Spinal cord (tissue), 10 donors: Measurements from ENCODE around the gene CST4. TPM values are rescaled to one million over a fixed set of nuclear protein-coding genes. Genes with fewer than 3 reads are reported as not detected.

Experiments used
- DNase-seq, 6 donors: peaks; one replicate each; pipeline versions ENCODE4 v3.0.0 to v3.0.0-alpha.2; 2013 to 2015; ENCODE audit warnings: low spot score in 6 of 6, low read depth in 4 of 6
- H3K27ac ChIP-seq: one replicate; pipeline ENCODE4 v1.5.1; 2013; ENCODE audit warnings: low read depth, low read length, control low read depth
- H3K27me3 ChIP-seq: one replicate; pipeline ENCODE4 v1.6.1; 2013; ENCODE audit warnings: low read length; ENCODE audit not compliant: control insufficient read depth, insufficient read depth
- H3K36me3 ChIP-seq: one replicate; pipeline ENCODE4 v1.6.1; 2013; ENCODE audit warnings: low read length; ENCODE audit not compliant: control insufficient read depth, insufficient read depth
- H3K4me1 ChIP-seq: one replicate; pipeline ENCODE4 v1.6.1; 2013; ENCODE audit warnings: low read length; ENCODE audit not compliant: control insufficient read depth, insufficient read depth
- H3K4me3 ChIP-seq: one replicate; pipeline ENCODE4 v1.5.1; 2013; ENCODE audit warnings: low read depth, low read length, control low read depth
- H3K9me3 ChIP-seq: one replicate; pipeline ENCODE4 v1.6.1; 2013; ENCODE audit warnings: low read length; ENCODE audit not compliant: control insufficient read depth, insufficient read depth
- WGBS: methylation state at CpG from one replicate; pipeline ENCODE4 v1.1.5; 2013; ENCODE audit warnings: missing lambda C conversion rate; ENCODE audit not compliant: insufficient coverage; 5-methylcytosine and 5-hydroxymethylcytosine counted together
- polyA plus RNA-seq, 2 donors: library from polyadenylated mRNA; unstranded; fragments of 120-200 nt; gene quantifications; one replicate each; pipeline ENCODE4 v1.2.1, GENCODE V29; 2013; ENCODE audit not compliant: insufficient read length in 2 of 2
- total RNA-seq, 2 donors: library from RNA; depleted of rRNA in 1 of 2; stranded (reverse); fragments of 120-200 nt in 1 of 2; fragments of >200 nt in 1 of 2; gene quantifications; one replicate each; pipeline versions ENCODE4 v1.2.3 to v1.2.4, GENCODE V29; 2013 to 2014
- donor health status: healthy.

Gene CST4
- total and polyA plus RNA-seq, 4 donors = not detected

- no peak for DNase-seq
- Histone ChIP-seq H3K36me3 (no peaks in the 10 kb centered on the region), H3K4me3 (no peak overlapping the region), H3K9me3 (no peaks in the 10 kb centered on the region), H3K27ac (no peak overlapping the region), H3K27me3 (no peaks in the 10 kb centered on the region), H3K4me1 (peaks cover 41% of the 10 kb centered on the region)
- WGBS = 53% methylated on average over 3 of the region's 8 CpGs
These were observed 31.6 kb downstream of the CST4 start for GRCh38 chr20:23657202-23657601.

DNA sequence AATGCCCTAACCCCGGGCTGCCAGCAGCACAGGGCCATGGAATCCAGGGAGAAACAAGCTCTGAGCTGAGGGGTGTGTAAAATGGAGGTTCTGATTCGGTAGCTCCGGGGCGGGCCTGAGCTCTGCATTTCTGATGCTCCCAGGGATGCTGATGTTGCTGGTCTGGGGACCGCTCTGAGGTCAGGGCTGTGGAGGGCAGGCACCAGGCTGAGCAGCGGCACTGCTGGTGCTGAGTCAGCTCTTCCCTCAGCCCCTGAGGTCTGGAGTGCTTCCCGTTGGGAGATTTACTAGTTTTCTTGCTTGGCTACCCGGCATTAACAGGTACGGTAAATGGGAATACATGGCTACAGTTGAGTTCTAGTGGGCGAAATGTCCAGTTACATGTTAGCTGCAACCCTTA is 32.5 kb downstream of the CST4 start:
- H3K36me3 ChIP-seq = no peaks in the 10 kb centered on the region
- DNase-seq = no peak
- H3K27me3 ChIP-seq = no peaks in the 10 kb centered on the region
- peaks cover 41% of the 10 kb centered on the region for H3K4me1 ChIP-seq
- WGBS = 56% methylated on average over 8 of the region's 10 CpGs
- H3K27ac ChIP-seq = peak overlapping the region; percentile 74
- H3K4me3 ChIP-seq = no peak overlapping the region
- H3K9me3 ChIP-seq = no peaks in the 10 kb centered on the region

- Histone ChIP-seq H3K36me3 (no peaks in the 10 kb centered on the region), H3K4me1 (peaks cover 41% of the 10 kb centered on the region), H3K27me3 (no peaks in the 10 kb centered on the region), H3K4me3 (no peak overlapping the region), H3K9me3 (no peaks in the 10 kb centered on the region), H3K27ac (peak overlapping the region; percentile 74)
- 32% methylated on average over 18 of the region's 23 CpGs for WGBS
- peak in 5 of 6 donors; percentile 56 to 90 (median 69) for DNase-seq
These were observed 33.2 kb downstream of the CST4 start for GRCh38 chr20:23655491-23656211.

DNA sequence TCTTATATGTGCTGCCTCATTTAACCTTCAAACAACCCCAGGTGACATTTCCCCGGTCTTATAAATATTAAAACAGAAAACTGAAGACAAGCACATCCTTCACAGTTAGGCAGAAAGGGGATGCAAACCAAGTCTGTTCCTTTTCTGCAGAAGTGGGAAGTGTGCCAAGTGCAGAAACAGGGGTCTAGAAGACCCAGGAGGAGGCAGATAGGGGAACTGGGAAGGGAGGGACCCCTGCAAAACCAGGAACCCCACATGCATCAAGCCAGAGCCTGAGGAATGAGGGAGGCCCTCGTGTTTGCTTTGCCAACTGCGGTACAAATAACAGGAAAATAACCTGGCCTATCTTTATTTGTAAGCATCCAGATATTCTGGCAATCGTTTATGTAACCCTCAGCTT is 34.1 kb downstream of the CST4 start:
- Histone ChIP-seq H3K4me1 (peaks cover 41% of the 10 kb centered on the region), H3K27me3 (no peaks in the 10 kb centered on the region), H3K9me3 (no peaks in the 10 kb centered on the region), H3K27ac (peak overlapping the region; percentile 4), H3K4me3 (no peak overlapping the region), H3K36me3 (no peaks in the 10 kb centered on the region)
- 33% methylated on average over 3 of the region's 4 CpGs for WGBS
- peak in 1 of 6 donors; percentile 31 for DNase-seq

- WGBS = 75% methylated on average over 2 of the region's 2 CpGs
- no peaks in the 10 kb centered on the region for H3K36me3 ChIP-seq
- DNase-seq = no peak
- peak overlapping the region; percentile 4 for H3K27ac ChIP-seq
- H3K27me3 ChIP-seq = no peaks in the 10 kb centered on the region
- H3K4me3 ChIP-seq = no peak overlapping the region
- H3K9me3 ChIP-seq = no peaks in the 10 kb centered on the region
- peaks cover 41% of the 10 kb centered on the region for H3K4me1 ChIP-seq
These were observed 34.8 kb downstream of the CST4 start for GRCh38 chr20:23654000-23654399.

- H3K36me3 ChIP-seq = no peaks in the 10 kb centered on the region
- no peak overlapping the region for H3K4me3 ChIP-seq
- WGBS = 94% methylated on average over 3 of the region's 3 CpGs
- DNase-seq = no peak
- H3K4me1 ChIP-seq = peaks cover 41% of the 10 kb centered on the region
- no peaks in the 10 kb centered on the region for H3K27me3 ChIP-seq
- H3K27ac ChIP-seq = no peak overlapping the region
- no peaks in the 10 kb centered on the region for H3K9me3 ChIP-seq
These were observed 35.4 kb downstream of the CST4 start for GRCh38 chr20:23653400-23653938.

GRCh38 chr20:23652926-23653325 is 35.9 kb downstream of the CST4 start:
- Histone ChIP-seq H3K27me3 (no peaks in the 10 kb centered on the region), H3K36me3 (no peaks in the 10 kb centered on the region), H3K27ac (no peak overlapping the region), H3K4me1 (peaks cover 41% of the 10 kb centered on the region), H3K9me3 (no peaks in the 10 kb centered on the region), H3K4me3 (no peak overlapping the region)
- WGBS = 81% methylated on average over 2 of the region's 2 CpGs
- no peak for DNase-seq

GRCh38 chr20:23652371-23652770 is 36.5 kb downstream of the CST4 start:
- Histone ChIP-seq H3K36me3 (no peaks in the 10 kb centered on the region), H3K27ac (no peak overlapping the region), H3K4me3 (no peak overlapping the region), H3K9me3 (no peaks in the 10 kb centered on the region), H3K27me3 (no peaks in the 10 kb centered on the region), H3K4me1 (peaks cover 40% of the 10 kb centered on the region)
- DNase-seq = no peak

- DNase-seq = no peak
- no peaks in the 10 kb centered on the region for H3K36me3 ChIP-seq
- peaks cover 31% of the 10 kb centered on the region for H3K4me1 ChIP-seq
- H3K9me3 ChIP-seq = no peaks in the 10 kb centered on the region
- no peak overlapping the region for H3K27ac ChIP-seq
- no CpG with 5 or more reads among the region's 2 CpGs for WGBS
- H3K27me3 ChIP-seq = no peaks in the 10 kb centered on the region
- H3K4me3 ChIP-seq = no peak overlapping the region
These were observed 37.7 kb downstream of the CST4 start for GRCh38 chr20:23651117-23651516.

- no CpG with 5 or more reads among the region's 1 CpG for WGBS
- Histone ChIP-seq H3K4me1 (peaks cover 23% of the 10 kb centered on the region), H3K36me3 (no peaks in the 10 kb centered on the region), H3K27ac (no peak overlapping the region), H3K4me3 (no peak overlapping the region), H3K9me3 (no peaks in the 10 kb centered on the region), H3K27me3 (no peaks in the 10 kb centered on the region)
- no peak for DNase-seq
These were observed 38.9 kb downstream of the CST4 start for GRCh38 chr20:23649830-23650417.
